ENCODE data around the gene BTBD2.

BTBD2 gene

GRCh38 chr19:1936916-1937610 lies 78.5 kb downstream of the BTBD2 start:
- no peak for DNase-seq

- DNase-seq, result no peak
Observed at GRCh38 chr19:1936430-1936829, 79.1 kb downstream of the BTBD2 start.

GRCh38 chr19:1935484-1936208 lies 79.9 kb downstream of the BTBD2 start:
- DNase-seq, result no peak
